NCI-H446 treated with DMSO at 0.1 percent for 48 hours (cell line): ENCODE results near the gene CEP19.

Experiments
- DNase-seq: peaks from one replicate; lab custom pipeline; 2025; lab: John Stamatoyannopoulos, UW

CEP19 gene

DNA sequence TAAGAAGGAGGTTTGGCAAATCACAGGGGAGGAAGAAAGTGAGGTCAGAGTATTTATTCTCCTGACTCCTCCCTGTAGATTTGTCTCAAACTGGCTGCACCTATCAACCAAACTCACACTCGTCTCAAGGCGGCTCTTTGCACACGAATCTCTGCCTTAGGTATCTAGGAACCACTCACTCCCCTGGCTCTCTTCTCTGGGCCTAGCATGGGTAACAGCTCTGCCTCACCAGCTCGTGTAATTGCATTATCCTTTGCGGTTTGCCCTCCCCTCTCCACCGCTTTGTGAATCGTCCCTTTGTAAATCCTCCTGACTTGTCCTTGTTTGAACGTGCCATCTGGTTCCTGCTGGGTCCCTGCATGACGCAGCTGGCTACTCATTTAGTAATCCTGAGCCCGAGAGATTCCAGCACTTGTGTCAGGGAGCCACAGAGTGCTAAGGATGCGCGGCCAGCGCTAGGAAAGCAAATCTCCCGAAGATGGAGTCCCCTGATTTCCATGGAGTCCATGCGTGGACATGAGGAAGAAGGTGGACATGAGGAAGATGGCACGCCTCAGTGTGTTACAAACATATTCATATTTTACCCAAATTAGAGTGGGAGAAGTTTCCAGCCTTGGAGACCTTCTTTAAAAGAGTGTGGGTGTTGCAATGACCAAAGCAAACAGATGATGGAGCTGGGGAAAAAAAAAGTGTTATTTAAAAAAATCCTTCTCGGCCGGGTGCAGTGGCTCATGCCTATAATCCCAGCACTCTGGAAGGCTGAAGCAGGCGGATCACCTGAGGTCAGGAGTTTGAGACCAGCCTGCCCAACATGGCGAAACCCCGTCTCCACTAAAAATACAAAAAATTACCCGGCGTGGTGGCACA is 45.8 kb downstream of the CEP19 start:
- peak; percentile 23 for DNase-seq

- no peak for DNase-seq
Observed at GRCh38 chr3:196662711-196663571, 49.1 kb downstream of the CEP19 start.

DNA sequence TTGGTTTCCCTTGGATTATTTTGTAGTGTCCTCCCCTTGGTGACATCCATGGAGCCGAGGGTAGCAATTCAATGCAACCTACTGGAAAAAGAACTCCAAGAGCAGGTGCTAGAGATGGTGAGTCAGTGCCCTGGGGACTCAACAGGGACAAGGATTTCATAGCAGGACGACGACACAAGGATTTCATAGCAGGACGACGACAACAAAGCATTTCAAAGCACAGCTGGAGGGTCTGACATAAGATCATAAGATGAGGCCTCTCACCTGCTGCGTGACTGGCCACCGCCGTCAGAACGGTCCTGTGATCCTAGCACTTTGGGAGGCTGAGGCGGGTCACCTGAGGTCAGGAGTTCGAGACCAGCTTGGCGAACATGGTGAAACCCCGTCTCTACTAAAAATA is 50.0 kb downstream of the CEP19 start:
- no peak for DNase-seq

GRCh38 chr3:196661400-196661799 is 50.6 kb downstream of the CEP19 start:
- no peak for DNase-seq

DNA sequence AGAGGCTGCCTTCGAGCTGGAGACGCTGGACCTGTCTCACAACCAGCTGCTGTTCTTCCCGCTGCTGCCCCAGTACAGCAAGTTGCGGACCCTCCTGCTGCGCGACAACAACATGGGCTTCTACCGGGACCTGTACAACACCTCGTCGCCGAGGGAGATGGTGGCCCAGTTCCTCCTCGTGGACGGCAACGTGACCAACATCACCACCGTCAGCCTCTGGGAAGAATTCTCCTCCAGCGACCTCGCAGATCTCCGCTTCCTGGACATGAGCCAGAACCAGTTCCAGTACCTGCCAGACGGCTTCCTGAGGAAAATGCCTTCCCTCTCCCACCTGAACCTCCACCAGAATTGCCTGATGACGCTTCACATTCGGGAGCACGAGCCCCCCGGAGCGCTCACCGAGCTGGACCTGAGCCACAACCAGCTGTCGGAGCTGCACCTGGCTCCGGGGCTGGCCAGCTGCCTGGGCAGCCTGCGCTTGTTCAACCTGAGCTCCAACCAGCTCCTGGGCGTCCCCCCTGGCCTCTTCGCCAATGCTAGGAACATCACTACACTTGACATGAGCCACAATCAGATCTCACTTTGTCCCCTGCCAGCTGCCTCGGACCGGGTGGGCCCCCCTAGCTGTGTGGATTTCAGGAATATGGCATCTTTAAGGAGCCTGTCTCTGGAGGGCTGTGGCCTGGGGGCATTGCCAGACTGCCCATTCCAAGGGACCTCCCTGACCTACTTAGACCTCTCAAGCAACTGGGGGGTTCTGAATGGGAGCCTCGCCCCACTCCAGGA is 51.5 kb downstream of the CEP19 start:
- no peak for DNase-seq

GRCh38 chr3:196659901-196660351 is 52.1 kb downstream of the CEP19 start:
- DNase-seq: no peak
